Left renal cortex interstitium (tissue), 4 donors: ENCODE results near the gene KDM2A. TPM values are rescaled to one million over a fixed set of nuclear protein-coding genes. Genes with fewer than 3 reads are reported as not detected.
"Not testable (repeated sequence)": the region's sequence is repeated elsewhere in the genome, so short reads cannot be mapped to it uniquely, and the experiment has no call there.

ENCODE experiments used
- DNase-seq, 4 donors: peaks; one replicate each; pipeline ENCODE4 v3.0.0-alpha.2; 2013; ENCODE audit warnings: low read depth in 4 of 4, low spot score in 2 of 4, missing footprints in 1 of 4
- polyA plus RNA-seq, 4 donors: library from polyadenylated mRNA; unstranded; fragments of 120-200 nt; gene quantifications; one replicate each; pipeline ENCODE4 v1.2.1, GENCODE V29; 2013; ENCODE audit not compliant: insufficient read length in 4 of 4

KDM2A gene
- polyA plus RNA-seq, 4 donors = 66.3 to 92.0 (median 75.9) TPM

DNA sequence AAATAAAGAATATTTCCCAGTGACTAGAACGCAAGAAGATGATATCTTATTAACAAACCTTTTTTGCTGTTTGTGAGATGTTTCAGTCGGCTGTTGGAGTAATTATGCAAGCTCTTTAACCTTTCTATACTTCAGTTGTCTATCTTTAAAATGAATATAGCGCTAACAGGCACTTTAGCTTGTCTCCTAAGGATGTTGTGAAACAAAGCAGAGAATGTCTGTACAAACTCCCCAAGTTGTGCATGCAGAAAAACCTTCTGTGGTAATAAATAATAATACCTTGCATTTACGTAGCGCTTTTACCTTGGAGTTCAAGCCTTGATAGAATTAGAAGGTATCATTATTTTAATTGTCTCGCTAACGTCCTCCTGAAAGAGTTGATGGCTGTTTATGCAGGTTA, 1.9 kb upstream of the KDM2A start:
- no peak for DNase-seq

- DNase-seq = no peak
These were observed 1.3 kb upstream of the KDM2A start for GRCh38 chr11:67117672-67118180.

GRCh38 chr11:67118181-67118766, 789 bp upstream of the KDM2A start:
- peak in 1 of 4 donors; percentile 24 for DNase-seq

DNA sequence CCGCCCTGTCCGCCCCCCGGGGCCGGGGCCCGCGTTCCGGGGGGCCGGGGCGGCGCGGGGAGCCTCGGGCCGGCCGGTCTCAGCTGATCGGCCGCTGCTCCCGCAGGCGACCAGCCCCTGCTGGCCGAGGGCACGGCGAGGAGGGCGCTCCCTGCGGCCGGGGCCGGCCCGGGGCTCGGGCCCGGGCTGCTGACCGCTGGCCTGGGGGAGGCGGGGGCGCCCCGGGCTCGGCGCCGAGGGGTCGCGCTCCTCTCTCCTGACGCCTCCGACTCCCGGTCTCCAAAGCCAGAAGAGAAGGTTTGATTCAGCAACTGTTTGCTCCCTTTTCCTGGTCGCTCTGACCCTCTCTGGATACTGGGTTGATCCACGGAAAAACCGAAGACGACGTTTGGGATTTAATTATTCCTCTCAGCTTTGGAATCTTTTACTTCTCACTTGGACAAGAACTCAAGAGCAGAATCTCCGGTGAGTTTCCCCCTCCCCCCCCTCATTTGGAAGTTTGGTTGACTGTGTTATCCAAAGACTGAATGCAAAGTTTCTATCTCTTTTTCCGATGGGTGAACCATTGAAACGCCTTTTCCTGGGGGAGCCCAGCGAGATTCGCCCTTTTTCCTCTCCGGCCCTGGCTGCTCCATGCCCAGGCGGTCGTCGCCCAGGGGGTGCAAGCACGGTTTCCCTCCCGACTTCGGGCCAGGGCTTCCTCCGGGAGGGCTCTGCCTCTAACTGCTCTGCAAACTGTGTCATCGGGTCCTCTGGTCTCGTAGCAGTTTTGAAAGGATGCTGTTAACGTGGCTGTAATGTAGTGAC, 725 bp downstream of the KDM2A start:
- DNase-seq = peak in 1 of 4 donors; percentile 26

DNA sequence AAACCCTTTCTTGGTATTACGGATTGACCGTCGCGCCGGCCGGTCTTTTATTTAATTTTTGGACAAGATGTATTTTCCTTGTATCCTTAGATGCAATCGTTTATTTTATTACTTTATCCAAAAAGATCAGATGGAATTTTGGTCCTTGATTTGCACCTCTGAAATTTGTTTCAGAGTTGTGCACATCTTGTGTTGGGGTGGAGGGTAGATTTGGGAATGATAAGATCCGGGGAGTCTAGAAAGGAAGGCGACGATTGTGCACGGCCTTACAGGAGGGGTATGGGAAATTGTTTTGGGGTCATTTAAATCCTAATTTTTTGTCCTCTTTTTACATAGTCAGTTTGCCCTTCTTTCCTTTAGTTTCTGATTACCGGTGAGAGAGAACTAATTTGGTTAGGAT, 1.4 kb downstream of the KDM2A start:
- no peak for DNase-seq

DNA sequence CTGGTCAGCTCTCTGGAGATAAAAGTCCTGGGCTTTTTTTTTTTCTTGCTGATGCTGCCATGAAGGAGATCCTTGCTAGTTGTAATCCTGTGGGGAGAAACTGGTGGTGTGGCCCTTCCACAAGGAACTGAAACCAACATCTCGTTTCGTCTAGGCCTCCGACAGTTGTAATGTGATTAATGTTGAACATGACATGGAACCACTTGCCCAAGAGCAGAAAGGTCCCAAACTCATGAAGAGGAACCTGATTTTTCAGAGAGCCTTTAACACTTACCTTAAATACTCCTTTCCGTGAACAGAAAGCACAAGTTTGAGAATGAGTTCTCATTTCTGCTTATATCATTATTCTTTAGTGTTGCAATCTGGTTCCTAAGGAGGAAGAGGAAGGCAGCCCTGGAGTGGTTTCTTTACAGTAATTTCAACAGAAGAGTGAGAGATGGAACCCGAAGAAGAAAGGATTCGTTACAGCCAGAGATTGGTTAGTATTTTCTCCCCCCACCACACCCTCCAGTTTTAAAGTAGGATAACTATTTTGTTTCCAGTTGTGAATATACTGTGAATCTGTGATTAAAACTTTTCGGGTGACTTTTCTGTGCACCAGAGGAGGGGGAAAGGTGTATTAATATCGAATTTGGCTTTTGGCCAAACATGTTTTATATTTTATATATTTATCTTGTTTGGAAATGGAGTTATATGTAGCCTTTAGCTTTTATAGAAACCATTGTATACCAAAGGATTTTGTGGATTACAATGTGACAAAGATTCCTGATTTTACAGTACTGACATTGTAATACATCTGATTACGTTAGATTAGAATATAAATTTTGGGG, 2.0 kb downstream of the KDM2A start:
- DNase-seq = peak in 1 of 4 donors; percentile 18

- not testable (repeated sequence) for DNase-seq
These were observed 4.7 kb downstream of the KDM2A start for GRCh38 chr11:67123801-67124200.

GRCh38 chr11:67126243-67126642, 7.2 kb downstream of the KDM2A start:
- DNase-seq = not testable (repeated sequence)

- no peak for DNase-seq
These were observed 7.9 kb downstream of the KDM2A start for GRCh38 chr11:67126986-67127385.

- not testable (repeated sequence) for DNase-seq
These were observed 11.8 kb downstream of the KDM2A start for GRCh38 chr11:67130861-67131260.

DNA sequence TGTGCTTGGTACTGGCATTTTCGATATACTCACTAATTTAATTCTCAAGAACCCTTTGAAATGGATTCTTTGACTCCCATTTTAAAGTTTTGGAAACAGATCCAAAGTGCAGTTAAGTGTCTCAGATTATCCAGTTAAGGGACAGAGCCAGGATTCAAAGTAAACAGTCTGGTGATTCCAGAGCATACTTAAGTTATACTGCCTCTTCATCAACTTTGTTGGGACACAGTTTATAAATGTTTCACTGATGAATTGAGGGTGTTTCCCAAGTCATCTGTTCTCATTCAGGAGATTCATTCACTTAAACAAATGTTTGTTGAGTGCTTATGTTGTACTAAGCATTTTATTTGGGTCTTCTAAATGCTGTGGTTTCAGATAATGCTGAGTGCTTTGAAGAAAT, 17.1 kb downstream of the KDM2A start:
- no peak for DNase-seq

- DNase-seq = no peak
These were observed 19.9 kb downstream of the KDM2A start for GRCh38 chr11:67138922-67139321.

GRCh38 chr11:67146516-67147226, 27.6 kb downstream of the KDM2A start:
- DNase-seq = no peak

DNA sequence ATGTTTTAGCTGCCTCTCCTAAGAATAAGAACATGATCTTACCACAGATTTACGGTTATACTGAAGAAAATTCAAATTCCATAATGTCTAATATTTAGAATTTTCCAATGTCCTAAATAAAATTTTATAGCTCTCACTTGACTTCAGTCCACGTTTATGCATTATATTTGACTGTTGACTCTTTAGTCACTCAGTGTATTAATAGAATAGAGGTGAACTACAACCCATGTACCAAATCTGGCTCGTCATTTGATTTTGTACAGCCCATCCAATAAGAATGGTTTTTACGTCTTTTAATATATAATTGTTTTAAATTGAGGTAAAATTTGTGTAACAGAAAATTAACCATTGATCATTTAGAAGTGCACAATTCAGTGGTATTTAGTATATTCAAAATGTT, 34.9 kb downstream of the KDM2A start:
- DNase-seq = no peak

DNA sequence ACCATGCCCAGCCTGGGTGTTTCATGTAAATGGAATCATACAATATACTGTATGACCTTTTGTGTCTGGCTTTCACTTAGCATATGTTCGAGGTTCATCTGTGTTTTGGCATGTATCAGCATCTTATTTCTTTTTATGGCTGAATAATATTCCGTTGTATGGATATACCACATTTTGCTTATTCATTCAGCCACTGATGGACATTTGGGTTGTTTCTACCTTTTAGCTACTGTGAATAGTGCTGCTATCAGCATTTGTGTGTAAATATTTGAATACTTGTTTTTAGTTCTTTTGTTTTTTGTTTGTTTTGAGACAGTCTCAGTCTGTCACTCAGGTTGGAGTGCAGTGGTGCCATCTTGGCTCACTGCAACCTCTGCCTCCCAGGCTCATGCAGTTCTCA, 35.7 kb downstream of the KDM2A start:
- no peak for DNase-seq

GRCh38 chr11:67157691-67158090, 38.6 kb downstream of the KDM2A start:
- no peak for DNase-seq

DNA sequence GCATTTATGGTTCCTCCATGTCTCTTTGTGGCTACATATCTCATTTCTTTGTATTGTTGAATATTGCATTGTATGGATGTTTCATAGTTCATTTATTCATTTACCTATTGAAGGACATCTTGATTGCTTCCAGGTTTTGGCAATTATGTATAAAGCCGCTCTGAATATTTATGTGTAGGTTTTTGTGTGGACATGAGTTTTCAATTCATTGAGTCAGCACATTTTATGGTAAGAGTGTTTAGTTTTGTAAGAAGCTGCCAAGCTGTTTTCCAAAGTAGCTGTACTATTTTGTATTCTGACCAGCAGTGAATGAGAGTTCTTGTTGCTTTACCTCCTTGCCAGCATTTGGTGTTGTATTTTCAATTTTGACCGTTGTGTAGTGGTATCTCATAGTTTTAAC, 39.2 kb downstream of the KDM2A start:
- no peak for DNase-seq

- DNase-seq = no peak
These were observed 41.0 kb downstream of the KDM2A start for GRCh38 chr11:67160045-67160444.

GRCh38 chr11:67160872-67161783, 42.1 kb downstream of the KDM2A start:
- DNase-seq = no peak

GRCh38 chr11:67163006-67163405, 43.9 kb downstream of the KDM2A start:
- DNase-seq = no peak
